HCT116 (cell line): ENCODE results near the gene BMP2K. TPM values are rescaled to one million over a fixed set of nuclear protein-coding genes. Genes with fewer than 3 reads are reported as not detected.

Experiments used
- ATAC-seq: fragments of 200-7000 bp; cut with Tn5 transposase; 2 replicates; pipeline ENCODE4 v1.9.1; 2020; ENCODE audit warnings: mild to moderate bottlenecking, moderate library complexity
- BruUV-seq: library from RNA; stranded (reverse); fragments of 400-500 nt; replicated peaks from 2 replicates; lab custom pipeline; 2021; lab: Mats Ljungman, UMichigan
- CTCF ChIA-PET: fragments of 300-600 bp; sonication (Branson Sonifier 250); formaldehyde crosslinking; loops from one replicate; lab custom pipeline; 2021; ENCODE audit warnings: antibody characterized with exemption; lab: Charles Lee
- POLR2A ChIA-PET: fragments of 300-600, 350-600 bp; sonication (Branson Sonifier 250); formaldehyde crosslinking; loops from one replicate; lab custom pipeline; 2021; ENCODE audit warnings: antibody characterized with exemption; lab: Charles Lee
- RAD21 ChIA-PET, 2 experiments: fragments of 300-600 bp; sonication (Branson Sonifier 250); formaldehyde crosslinking; loops; one replicate each; lab custom pipeline; 2023; ENCODE audit warnings: low total read pairs in 2 of 2; ENCODE audit not compliant: uncharacterized antibody in 2 of 2, unreplicated experiment in 2 of 2, low non-redundant PET in 1 of 2; lab: Charles Lee
- DNase-seq: peaks from one replicate; pipeline ENCODE4 v3.0.0-alpha.2; 2010; ENCODE audit warnings: low read depth, low spot score
- H2AFZ ChIP-seq: fragments of 200-600 bp; shearing (Covaris generic), sonication (generic); 2 replicates; pipeline ENCODE4 v1.6.1; 2017; ENCODE audit warnings: low read depth, mixed run types, mixed read lengths, antibody characterized with exemption, low read length; ENCODE audit not compliant: poor library complexity, severe bottlenecking
- H3K27ac ChIP-seq: 2 replicates; pipeline ENCODE4 v1.5.1; 2012; ENCODE audit warnings: low read depth, low read length
- H3K27me3 ChIP-seq: fragments of 200-600 bp; sonication (generic); 2 replicates; pipeline ENCODE4 v1.6.1; 2016; ENCODE audit warnings: mixed run types, low read length, mixed read lengths; ENCODE audit not compliant: insufficient read depth
- H3K36me3 ChIP-seq, 2 experiments: fragments of 200-500 bp in 1 of 2; fragments of 200-600 bp in 1 of 2; sonication (Bioruptor generic) in 1 of 2; sonication (generic) in 1 of 2; 2 replicates each; pipeline versions ENCODE4 v1.5.1 to v1.6.1; 2014 to 2016; ENCODE audit warnings: low read length in 2 of 2, inconsistent platforms in 1 of 2, mixed read lengths in 1 of 2, mixed run types in 1 of 2; ENCODE audit not compliant: insufficient read depth in 2 of 2, control insufficient read depth in 1 of 2
- H3K4me1 ChIP-seq, 2 experiments: fragments of 200-600 bp in 1 of 2; sonication (generic) in 1 of 2; 2 replicates each; pipeline versions ENCODE4 v1.5.1 to v1.6.1; 2012 to 2017; ENCODE audit warnings: low read length in 2 of 2, inconsistent platforms in 1 of 2, mild to moderate bottlenecking in 1 of 2, mixed read lengths in 1 of 2, mixed run types in 1 of 2, moderate library complexity in 1 of 2; ENCODE audit not compliant: insufficient read depth in 2 of 2, control insufficient read depth in 1 of 2
- H3K4me2 ChIP-seq: fragments of 200-600 bp; sonication (generic); 2 replicates; pipeline ENCODE4 v1.6.1; 2017; ENCODE audit warnings: mixed run types, low read length, mixed read lengths
- H3K4me3 ChIP-seq, 2 experiments: fragments of 200-600 bp in 1 of 2; sonication (generic) in 1 of 2; replicated peaks in 1 of 2; 2 replicates each; pipeline ENCODE4 v1.5.1; 2011 to 2016; ENCODE audit warnings: low read length in 2 of 2, control low read depth in 1 of 2, low read depth in 1 of 2, mild to moderate bottlenecking in 1 of 2, mixed read lengths in 1 of 2, mixed run types in 1 of 2
- H3K79me2 ChIP-seq: fragments of 200-600 bp; sonication (generic); 2 replicates; pipeline ENCODE4 v1.6.1; 2017; ENCODE audit warnings: mild to moderate bottlenecking, mixed run types, low read length, moderate library complexity, mixed read lengths; ENCODE audit not compliant: insufficient read depth
- H3K9ac ChIP-seq: fragments of 200-600 bp; sonication (generic); 2 replicates; pipeline ENCODE4 v1.6.1; 2016; ENCODE audit warnings: low read length, mixed read lengths
- H3K9me2 ChIP-seq: fragments of 200-600 bp; sonication (generic), shearing (Covaris generic); 2 replicates; pipeline ENCODE4 v1.6.1; 2017; ENCODE audit warnings: mixed run types, mild to moderate bottlenecking, moderate library complexity; ENCODE audit not compliant: insufficient read depth
- H3K9me3 ChIP-seq, 2 experiments: fragments of 200-500 bp in 1 of 2; fragments of 200-600 bp in 1 of 2; sonication (Bioruptor generic) in 1 of 2; sonication (generic) in 1 of 2; 2 replicates each; pipeline ENCODE4 v1.6.1; 2014 to 2017; ENCODE audit warnings: low read length in 2 of 2, mixed read lengths in 2 of 2, inconsistent platforms in 1 of 2, low read depth in 1 of 2, mild to moderate bottlenecking in 1 of 2, mixed run types in 1 of 2, moderate library complexity in 1 of 2; ENCODE audit not compliant: control insufficient read depth in 1 of 2, insufficient read depth in 1 of 2
- H4K20me1 ChIP-seq: fragments of 200-600 bp; sonication (generic), shearing (Covaris generic); 2 replicates; pipeline ENCODE4 v1.6.1; 2017; ENCODE audit warnings: mixed run types, mild to moderate bottlenecking, moderate library complexity; ENCODE audit not compliant: insufficient read depth
- CBX3 ChIP-seq: IDR thresholded peaks from 2 replicates; pipeline ENCODE4 v1.6.1; 2012; ENCODE audit warnings: low read depth
- ELF1 ChIP-seq: IDR thresholded peaks from 2 replicates; pipeline ENCODE4 v1.6.1; 2012; ENCODE audit warnings: low read depth, borderline replicate concordance
- EZH2 ChIP-seq: fragments of 200-600 bp; sonication (generic); IDR thresholded peaks from 2 replicates; pipeline ENCODE4 v1.6.1; 2017; ENCODE audit warnings: antibody characterized with exemption, mixed run types
- EZH2phosphoT487 ChIP-seq: fragments of 200-600 bp; IDR thresholded peaks from 2 replicates; pipeline ENCODE4 v1.6.1; 2018; ENCODE audit warnings: antibody characterized with exemption, borderline replicate concordance
- FOSL1 ChIP-seq: IDR thresholded peaks from 2 replicates; pipeline ENCODE4 v1.6.1; 2012; ENCODE audit warnings: low read depth
- JUND ChIP-seq: IDR thresholded peaks from 2 replicates; pipeline ENCODE4 v1.6.1; 2012
- MAX ChIP-seq: IDR thresholded peaks from 2 replicates; pipeline ENCODE4 v1.6.1; 2012
- POLR2A ChIP-seq: IDR thresholded peaks from 2 replicates; pipeline ENCODE4 v1.7.0; 2011; ENCODE audit warnings: borderline replicate concordance; ENCODE audit not compliant: insufficient read depth, insufficient read length; ENCODE audit errors: extremely low read depth
- POLR2AphosphoS5 ChIP-seq: IDR thresholded peaks from 2 replicates; pipeline ENCODE4 v1.6.1; 2011; ENCODE audit warnings: mild to moderate bottlenecking, low read depth, low read length, moderate library complexity
- REST ChIP-seq: IDR thresholded peaks from 2 replicates; pipeline ENCODE4 v1.6.1; 2012; ENCODE audit warnings: low read depth
- SIN3A ChIP-seq: IDR thresholded peaks from 2 replicates; pipeline ENCODE4 v1.6.1; 2012; ENCODE audit warnings: low read depth
- SP1 ChIP-seq: IDR thresholded peaks from 2 replicates; pipeline ENCODE4 v1.6.1; 2012; ENCODE audit warnings: low read depth
- TCF7L2 ChIP-seq: IDR thresholded peaks from 2 replicates; pipeline ENCODE4 v1.7.0; 2011; ENCODE audit warnings: borderline replicate concordance, inconsistent platforms; ENCODE audit not compliant: insufficient read depth, insufficient read length; ENCODE audit errors: extremely low read depth
- YY1 ChIP-seq: IDR thresholded peaks from 2 replicates; pipeline ENCODE4 v1.6.1; 2011; ENCODE audit warnings: low read length, low read depth, moderate library complexity, mild to moderate bottlenecking; ENCODE audit not compliant: insufficient replicate concordance; ENCODE audit errors: extremely low read depth
- ZFX ChIP-seq: fragments of 450-650 bp; IDR thresholded peaks from 2 replicates; pipeline ENCODE4 v1.6.1; 2017
- ZNF274 ChIP-seq: fragments of 200-500 bp; sonication (Bioruptor generic); IDR thresholded peaks from 2 replicates; pipeline ENCODE4 v1.6.1; 2014; ENCODE audit warnings: mild to moderate bottlenecking, low read depth, low read length, inconsistent platforms
- intact Hi-C: fragments of 100-400 bp; cut with micrococcal nuclease; formaldehyde crosslinking; loops from 2 replicates; pipeline ENCODE4 v1.10.0; 2022
- total RNA-seq: library from RNA; stranded (reverse); gene quantifications from one replicate; pipeline ENCODE4 v1.2.1, GENCODE V29; 2021; ENCODE audit not compliant: unreplicated experiment
- TF ChIP-seq, protein P1 (sequence below): IDR thresholded peaks from 2 replicates; pipeline ENCODE4 v1.6.1; 2012
- TF ChIP-seq, protein P2 (sequence below): IDR thresholded peaks from 2 replicates; pipeline ENCODE4 v1.6.1; 2011; ENCODE audit warnings: mild to moderate bottlenecking, low read length, moderate library complexity; ENCODE audit not compliant: insufficient replicate concordance; ENCODE audit errors: extremely low read depth

The BMP2K gene
- total RNA-seq, 1 experiment from 2014 or later: 27.7 TPM

GRCh38 chr4:78938474-78938867, 162.3 kb downstream of the BMP2K start:
- H3K9me3 ChIP-seq: no peaks in the 10 kb centered on the region
- no peak for TF ChIP-seq SP1
- no peak for TF ChIP-seq CBX3
- TF ChIP-seq, protein P1, sequence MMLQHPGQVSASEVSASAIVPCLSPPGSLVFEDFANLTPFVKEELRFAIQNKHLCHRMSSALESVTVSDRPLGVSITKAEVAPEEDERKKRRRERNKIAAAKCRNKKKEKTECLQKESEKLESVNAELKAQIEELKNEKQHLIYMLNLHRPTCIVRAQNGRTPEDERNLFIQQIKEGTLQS: no peak
- TF ChIP-seq JUND: no peak
- TF ChIP-seq POLR2AphosphoS5: no peak
- TF ChIP-seq, protein P2, sequence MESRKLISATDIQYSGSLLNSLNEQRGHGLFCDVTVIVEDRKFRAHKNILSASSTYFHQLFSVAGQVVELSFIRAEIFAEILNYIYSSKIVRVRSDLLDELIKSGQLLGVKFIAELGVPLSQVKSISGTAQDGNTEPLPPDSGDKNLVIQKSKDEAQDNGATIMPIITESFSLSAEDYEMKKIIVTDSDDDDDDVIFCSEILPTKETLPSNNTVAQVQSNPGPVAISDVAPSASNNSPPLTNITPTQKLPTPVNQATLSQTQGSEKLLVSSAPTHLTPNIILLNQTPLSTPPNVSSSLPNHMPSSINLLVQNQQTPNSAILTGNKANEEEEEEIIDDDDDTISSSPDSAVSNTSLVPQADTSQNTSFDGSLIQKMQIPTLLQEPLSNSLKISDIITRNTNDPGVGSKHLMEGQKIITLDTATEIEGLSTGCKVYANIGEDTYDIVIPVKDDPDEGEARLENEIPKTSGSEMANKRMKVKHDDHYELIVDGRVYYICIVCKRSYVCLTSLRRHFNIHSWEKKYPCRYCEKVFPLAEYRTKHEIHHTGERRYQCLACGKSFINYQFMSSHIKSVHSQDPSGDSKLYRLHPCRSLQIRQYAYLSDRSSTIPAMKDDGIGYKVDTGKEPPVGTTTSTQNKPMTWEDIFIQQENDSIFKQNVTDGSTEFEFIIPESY: no peak
- no peak for TF ChIP-seq REST
- TF ChIP-seq ZNF274: no peak
- TF ChIP-seq MAX: no peak
- TF ChIP-seq EZH2phosphoT487: no peak
- no peak for TF ChIP-seq ZFX
- TF ChIP-seq TCF7L2: no peak
- TF ChIP-seq YY1: no peak
- no peak for TF ChIP-seq POLR2A
- TF ChIP-seq SIN3A: no peak
- TF ChIP-seq FOSL1: no peak
- no peak for TF ChIP-seq ELF1
- no peak for TF ChIP-seq EZH2
- H3K79me2 ChIP-seq: peaks cover 25% of the 10 kb centered on the region
- no peaks in the 10 kb centered on the region for H3K27me3 ChIP-seq
- H4K20me1 ChIP-seq: no peaks in the 10 kb centered on the region
- peak overlapping the region; percentile 73 to 87 for H3K4me3 ChIP-seq
- TSS peak; percentile 67 for BruUV-seq
- RAD21 ChIA-PET: no interaction called here
- no peak overlapping the region for H2AFZ ChIP-seq
- intact Hi-C loops: loop anchor here (5.0 kb wide), 1 partner anchor 881 kb away; the partner anchor contains the start of gene FRAS1
- DNase-seq (no peak), ATAC-seq (no peak)
- H3K27ac ChIP-seq: peak overlapping the region; percentile 60; the same call in 1 of the 2 replicates
- H3K4me1 ChIP-seq: peaks cover 0 to 17% of the 10 kb centered on the region in 2 experiments; a peak in 3 of 4 replicates
- no peaks in the 10 kb centered on the region for H3K9me2 ChIP-seq
- POLR2A ChIA-PET: no interaction called here
- CTCF ChIA-PET: interaction anchor here (2.0 kb wide), 1 partner anchor 13 kb away, joined by 7 read pairs; no protein-coding TSS in a partner anchor
- peak overlapping the region; percentile 75 for H3K9ac ChIP-seq
- peak overlapping the region; percentile 84 for H3K4me2 ChIP-seq
- no peaks in the 10 kb centered on the region for H3K36me3 ChIP-seq
